ENCODE measurements around the gene BICD1.

DNA sequence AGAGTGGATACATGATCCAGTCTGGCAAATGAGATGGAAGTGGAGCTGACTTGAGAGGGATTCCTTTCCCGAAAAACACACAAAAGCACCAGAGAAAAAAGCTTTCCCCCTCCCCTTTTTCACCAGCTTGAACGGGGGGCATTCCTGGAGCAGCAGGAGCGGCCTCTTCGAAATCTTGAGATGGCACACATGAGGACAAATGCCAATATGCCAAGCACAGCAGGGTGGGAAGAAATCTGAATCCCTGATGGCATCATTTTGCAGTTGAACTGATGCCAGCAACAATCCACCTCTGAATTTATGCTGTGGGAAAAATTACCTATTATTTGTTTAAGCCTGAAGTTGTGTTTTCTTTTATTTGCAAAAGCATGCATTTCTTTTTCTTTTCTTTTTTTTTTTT, 29.7 kb upstream of the BICD1 start:
- TF ChIP-seq CTCF (IDR thresholded peaks at IDR 0.05; ENCODE audit: insufficient read depth, low read length): no peak
- TF ChIP-seq REST (IDR thresholded peaks at IDR 0.05; ENCODE audit: insufficient replicate concordance, low read depth): no peak
- TF ChIP-seq POLR2AphosphoS5 (IDR thresholded peaks at IDR 0.05; ENCODE audit: low read depth): no peak
- no peak for TF ChIP-seq SPI1 (IDR thresholded peaks at IDR 0.05; ENCODE audit: borderline replicate concordance, low read depth)
- no peak for TF ChIP-seq GABPA (IDR thresholded peaks at IDR 0.05; ENCODE audit: low read depth)

All from HL-60 (cell line).